Measurements from ENCODE around the gene OR1F1.

OR1F1 gene

GRCh38 chr16:3246876-3247275, 58.9 kb downstream of the OR1F1 start:
- no peak for DNase-seq (ENCODE audit: low read depth in 2 of 3, low spot score in 2 of 3)

GRCh38 chr16:3248596-3248995, 60.6 kb downstream of the OR1F1 start:
- DNase-seq (ENCODE audit: low read depth in 2 of 3, low spot score in 2 of 3) = no peak

- no peak for DNase-seq (ENCODE audit: low read depth in 2 of 3, low spot score in 2 of 3)
Measured at GRCh38 chr16:3249020-3249419, 61.0 kb downstream of the OR1F1 start.

DNA sequence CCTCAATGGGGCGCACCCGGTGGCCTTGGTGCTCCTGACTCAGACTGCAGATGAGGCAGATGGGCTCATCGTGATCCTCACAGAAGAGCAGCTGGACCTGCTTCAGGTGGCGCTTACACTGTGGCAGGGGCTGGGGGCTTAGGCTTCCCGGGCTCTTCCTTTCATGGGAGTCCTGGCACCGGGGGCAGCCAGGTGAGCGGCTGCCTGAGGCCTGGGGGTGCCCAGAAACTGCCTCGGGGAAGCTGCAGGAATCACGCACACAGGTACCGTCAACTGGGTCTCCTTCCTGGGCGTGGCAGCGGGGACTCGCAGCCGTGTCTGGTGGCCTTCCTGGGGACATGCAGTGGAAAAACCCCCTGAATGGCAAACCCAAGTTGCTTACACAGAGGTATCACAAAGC, 61.4 kb downstream of the OR1F1 start:
- no peak for DNase-seq (ENCODE audit: low read depth in 2 of 3, low spot score in 2 of 3)

- no peak for DNase-seq (ENCODE audit: low read depth in 2 of 3, low spot score in 2 of 3)
Measured at GRCh38 chr16:3252967-3253366, 65.0 kb downstream of the OR1F1 start.

GRCh38 chr16:3254309-3254708, 66.3 kb downstream of the OR1F1 start:
- DNase-seq (ENCODE audit: low read depth in 2 of 3, low spot score in 2 of 3) = no peak
